ENCODE measurements around the gene EPHA7. TPM values are rescaled to one million over a fixed set of nuclear protein-coding genes. Genes with fewer than 3 reads are reported as not detected.

Gene EPHA7
- total RNA-seq, 1 donor from 2014 or later = 80.7 TPM

- Histone ChIP-seq H3K4me2 (no peak overlapping the region), H3K27me3 (no peaks in the 10 kb centered on the region), H3K79me2 (ENCODE audit: low read depth) (peaks cover 80% of the 10 kb centered on the region), H3K36me3 (peaks cover 3% of the 10 kb centered on the region), H3K4me1 (no peaks in the 10 kb centered on the region), H3K27ac (no peak overlapping the region), H3K9me3 (ENCODE audit: low read depth) (no peaks in the 10 kb centered on the region), H3K4me3 (no peak overlapping the region), H3K9ac (no peak overlapping the region), H4K20me1 (ENCODE audit: low read depth) (peaks cover 8% of the 10 kb centered on the region), H3F3A (ENCODE audit: low read depth) (no peaks in the 10 kb centered on the region), H2AFZ (replicated peaks) (no peak overlapping the region)
- TF ChIP-seq CTCF (IDR thresholded peaks at IDR 0.05) = no peak
- no peak for TF ChIP-seq EZH2phosphoT487 (IDR thresholded peaks at IDR 0.05)
- TF ChIP-seq EZH2 (IDR thresholded peaks at IDR 0.05) = no peak
- peaks cover 30% of the 10 kb centered on the region for H3K36me3 Mint-ChIP-seq
- H3K27ac Mint-ChIP-seq = no peak overlapping the region
- H3K9me3 Mint-ChIP-seq = no peaks in the 10 kb centered on the region
- DNase-seq (ENCODE audit: low spot score) = no peak
- no peaks in the 10 kb centered on the region for H3K27me3 Mint-ChIP-seq (ENCODE audit: insufficient read depth, low read depth)
- no peak overlapping the region for H3K4me3 Mint-ChIP-seq
- H3K4me1 Mint-ChIP-seq = peaks cover under 1% of the 10 kb centered on the region
Measured at GRCh38 chr6:93376026-93376540, 43.3 kb downstream of the EPHA7 start.

- no peaks in the 10 kb centered on the region for H3K9me3 ChIP-seq (ENCODE audit: low read depth)
- Mint-ChIP-seq H3K36me3 (peaks cover 27% of the 10 kb centered on the region), H3K27ac (no peak overlapping the region), H3K9me3 (no peaks in the 10 kb centered on the region), H3K4me1 (peaks cover 16% of the 10 kb centered on the region), H3K4me3 (no peak overlapping the region), H3K27me3 (ENCODE audit: insufficient read depth, low read depth) (no peaks in the 10 kb centered on the region)
- H4K20me1 ChIP-seq (ENCODE audit: low read depth) = peaks cover 12% of the 10 kb centered on the region
- no peak overlapping the region for H3K27ac ChIP-seq
- H3K4me2 ChIP-seq = no peak overlapping the region
- H3K9ac ChIP-seq = no peak overlapping the region
- no peak for TF ChIP-seq CTCF (IDR thresholded peaks at IDR 0.05)
- no peak for TF ChIP-seq EZH2 (IDR thresholded peaks at IDR 0.05)
- TF ChIP-seq EZH2phosphoT487 (IDR thresholded peaks at IDR 0.05) = no peak
- H3K79me2 ChIP-seq (ENCODE audit: low read depth) = peaks cover 80% of the 10 kb centered on the region
- H3K4me3 ChIP-seq = no peak overlapping the region
- H3K4me1 ChIP-seq = no peaks in the 10 kb centered on the region
- no peaks in the 10 kb centered on the region for H3F3A ChIP-seq (ENCODE audit: low read depth)
- no peak overlapping the region for H2AFZ ChIP-seq (replicated peaks)
- H3K36me3 ChIP-seq = peaks cover 5% of the 10 kb centered on the region
- no peaks in the 10 kb centered on the region for H3K27me3 ChIP-seq
- no peak for DNase-seq (ENCODE audit: low spot score)
Measured at GRCh38 chr6:93373445-93373844, 45.9 kb downstream of the EPHA7 start.

DNA sequence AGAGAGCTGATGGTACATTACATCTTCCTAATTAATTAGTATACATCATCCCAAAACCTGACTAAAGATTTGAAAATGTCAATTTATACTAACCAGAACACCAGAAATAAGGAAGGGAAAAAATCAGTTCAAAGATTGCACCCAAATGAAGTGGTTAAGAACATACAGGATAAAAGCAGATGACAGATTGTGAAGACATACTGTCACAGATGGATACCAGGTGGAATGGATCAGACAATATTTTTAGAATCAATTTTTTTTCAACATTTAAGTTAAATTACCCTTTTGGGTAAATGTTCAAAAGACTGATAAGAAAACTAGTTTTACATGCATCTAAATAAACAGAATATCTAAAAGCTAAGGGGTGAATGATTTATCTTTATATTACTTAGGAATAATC lies 47.6 kb downstream of the EPHA7 start:
- Histone ChIP-seq H3K4me1 (no peaks in the 10 kb centered on the region), H3K27me3 (no peaks in the 10 kb centered on the region), H2AFZ (replicated peaks) (no peak overlapping the region), H3K9ac (no peak overlapping the region), H3K36me3 (peaks cover 5% of the 10 kb centered on the region), H3K9me3 (ENCODE audit: low read depth) (no peaks in the 10 kb centered on the region), H3K4me3 (no peak overlapping the region), H3K4me2 (no peak overlapping the region), H4K20me1 (ENCODE audit: low read depth) (peaks cover 15% of the 10 kb centered on the region), H3K27ac (no peak overlapping the region), H3F3A (ENCODE audit: low read depth) (no peaks in the 10 kb centered on the region), H3K79me2 (ENCODE audit: low read depth) (peaks cover 67% of the 10 kb centered on the region)
- no peaks in the 10 kb centered on the region for H3K9me3 Mint-ChIP-seq
- no peak overlapping the region for H3K4me3 Mint-ChIP-seq
- peaks cover 17% of the 10 kb centered on the region for H3K36me3 Mint-ChIP-seq
- no peaks in the 10 kb centered on the region for H3K27me3 Mint-ChIP-seq (ENCODE audit: insufficient read depth, low read depth)
- H3K4me1 Mint-ChIP-seq = peaks cover 16% of the 10 kb centered on the region
- TF ChIP-seq EZH2 (IDR thresholded peaks at IDR 0.05) = no peak
- no peak for TF ChIP-seq CTCF (IDR thresholded peaks at IDR 0.05)
- no peak for TF ChIP-seq EZH2phosphoT487 (IDR thresholded peaks at IDR 0.05)
- no peak for DNase-seq (ENCODE audit: low spot score)
- no peak overlapping the region for H3K27ac Mint-ChIP-seq

Measured in neural progenitor cell (in vitro differentiated cells).